Ascending aorta (tissue), 2 donors: ENCODE results near the gene OR2T3. TPM values are rescaled to one million over a fixed set of nuclear protein-coding genes. Genes with fewer than 3 reads are reported as not detected.
"Not testable (repeated sequence)": the region's sequence is repeated elsewhere in the genome, so short reads cannot be mapped to it uniquely, and the experiment has no call there.

Source experiments
- DNase-seq, 2 donors: peaks; one replicate each; pipeline ENCODE4 v3.0.0-alpha.2; 2019; ENCODE audit warnings: low spot score in 2 of 2
- H3K27ac ChIP-seq, 2 donors: fragments of 200-600 bp; sonication (generic); one replicate each; pipeline ENCODE4 v1.5.1; 2016 to 2017; ENCODE audit warnings: mild to moderate bottlenecking in 1 of 2
- H3K27me3 ChIP-seq: fragments of 200-600 bp; sonication (generic); one replicate; pipeline ENCODE4 v1.5.1; 2017
- H3K36me3 ChIP-seq, 2 donors: fragments of 200-600 bp; sonication (generic); one replicate each; pipeline ENCODE4 v1.5.1; 2016
- H3K4me1 ChIP-seq, 2 donors: fragments of 200-600 bp; sonication (generic); one replicate each; pipeline ENCODE4 v1.5.1; 2016 to 2017; ENCODE audit warnings: mild to moderate bottlenecking in 1 of 2
- H3K4me3 ChIP-seq, 2 donors: fragments of 200-600 bp; sonication (generic); one replicate each; pipeline ENCODE4 v1.5.1; 2016 to 2017; ENCODE audit warnings: mild to moderate bottlenecking in 1 of 2
- H3K9me3 ChIP-seq, 2 donors: fragments of 200-600 bp; sonication (generic); one replicate each; pipeline ENCODE4 v1.5.1; 2016
- intact Hi-C: fragments of 100-400 bp; cut with DNase I; formaldehyde crosslinking; loops from one replicate; pipeline ENCODE4 v1.15.1; 2023
- total RNA-seq: library from RNA; depleted of rRNA; stranded (reverse); fragments of >200 nt; gene quantifications from one replicate; pipeline ENCODE4 v1.1.0, GENCODE V29; 2016
- TF ChIP-seq, protein P1 (sequence below), 3 experiments: fragments of 200-600 bp in 2 of 3; fragments of 450-650 bp in 1 of 3; sonication (generic) in 2 of 3; IDR thresholded peaks; one replicate each; pipeline ENCODE4 v1.5.1; 2016 to 2019; ENCODE audit warnings: antibody characterized with exemption in 3 of 3, mild to moderate bottlenecking in 1 of 3, moderate library complexity in 1 of 3

OR2T3 gene
- total RNA-seq, 1 donor from 2014 or later = not detected

DNA sequence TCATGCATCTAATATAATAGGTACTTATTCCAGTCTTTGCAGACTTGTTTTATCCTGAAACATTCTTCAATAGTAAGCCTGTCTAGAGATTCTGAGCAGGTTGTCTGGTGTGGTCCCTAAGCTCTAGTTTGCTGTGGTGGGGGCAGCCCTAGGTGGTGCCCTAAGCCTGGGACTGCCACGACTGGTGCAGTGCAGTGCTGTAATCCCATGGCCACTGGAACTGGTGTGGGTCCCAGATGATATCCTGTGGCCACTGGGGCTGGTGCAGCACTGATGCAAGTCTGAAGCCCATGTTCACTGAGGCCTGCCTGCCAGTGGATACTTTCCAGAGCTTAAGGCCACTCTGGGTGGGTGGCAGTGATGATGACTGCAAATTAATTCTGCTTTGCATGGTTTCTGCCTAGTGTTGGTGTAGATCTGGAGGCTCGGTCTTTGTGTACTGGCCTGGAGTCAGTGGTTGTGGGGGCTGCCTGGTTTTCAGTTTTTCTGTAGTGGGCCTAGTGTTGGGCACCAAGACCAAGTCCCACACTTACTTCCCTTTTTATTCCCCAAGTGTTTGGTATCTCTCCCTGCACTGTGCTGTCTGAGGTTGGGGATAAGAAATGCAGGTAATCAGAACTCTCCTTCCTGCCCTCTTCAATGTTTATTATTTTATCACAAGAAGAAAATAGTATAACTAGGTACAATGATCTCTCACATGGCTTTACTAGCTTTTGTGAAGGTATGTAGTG is 27.3 kb downstream of the OR2T3 start:
- DNase-seq, H3K9me3 ChIP-seq, H3K4me1 ChIP-seq, H3K4me3 ChIP-seq, H3K27ac ChIP-seq, H3K36me3 ChIP-seq, intact Hi-C loops, H3K27me3 ChIP-seq: not testable (repeated sequence)

DNA sequence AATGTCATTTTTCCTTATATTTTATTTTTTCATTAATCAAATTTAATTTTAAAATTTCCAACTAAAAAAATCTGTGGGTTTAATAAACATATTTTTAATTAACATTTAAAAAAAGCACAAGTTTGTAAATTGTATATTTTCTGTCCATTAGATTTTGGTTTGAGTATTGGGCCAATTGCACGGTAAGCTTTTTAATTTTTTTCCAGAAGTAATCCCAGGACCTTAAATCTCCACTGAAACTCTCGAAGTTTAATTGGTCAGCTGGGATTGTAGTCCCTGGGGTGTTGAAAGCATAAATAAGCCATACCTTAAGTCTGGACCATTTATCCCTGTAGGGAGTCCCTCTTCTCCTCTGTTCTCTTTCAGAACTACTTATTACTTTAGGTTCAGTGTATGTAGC is 34.6 kb downstream of the OR2T3 start, which contains the start of gene OR2G6:
OR2G6 (plus strand) TSS at position 301 of the 400 bp plus-strand sequence. CDS start 13,574 bp downstream, outside the sequence.
- H3K4me3 ChIP-seq, intact Hi-C loops, H3K4me1 ChIP-seq, H3K36me3 ChIP-seq, DNase-seq, H3K27me3 ChIP-seq, H3K27ac ChIP-seq, H3K9me3 ChIP-seq: not testable (repeated sequence)

DNA sequence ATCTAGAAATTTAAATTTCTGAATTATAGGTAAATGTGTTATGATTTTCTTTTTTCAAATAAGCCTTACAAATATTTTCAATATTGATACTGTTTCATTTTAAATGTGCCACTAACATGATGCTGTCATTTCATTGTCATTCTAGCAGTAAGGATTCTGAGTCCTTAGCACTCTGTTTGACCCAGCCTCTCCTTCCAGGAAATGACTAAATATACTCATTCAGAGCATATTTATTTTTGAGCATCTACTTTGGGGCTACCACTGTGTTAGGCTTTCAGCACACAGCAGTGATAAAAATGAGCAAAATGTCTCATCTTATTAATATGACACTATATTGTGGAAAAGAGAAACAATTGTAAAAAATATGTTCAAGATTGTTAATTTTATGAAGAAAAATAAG is 37.1 kb downstream of the OR2T3 start:
- H3K4me3 ChIP-seq, H3K27ac ChIP-seq, H3K4me1 ChIP-seq, H3K9me3 ChIP-seq, H3K36me3 ChIP-seq, DNase-seq, intact Hi-C loops, H3K27me3 ChIP-seq: not testable (repeated sequence)

DNA sequence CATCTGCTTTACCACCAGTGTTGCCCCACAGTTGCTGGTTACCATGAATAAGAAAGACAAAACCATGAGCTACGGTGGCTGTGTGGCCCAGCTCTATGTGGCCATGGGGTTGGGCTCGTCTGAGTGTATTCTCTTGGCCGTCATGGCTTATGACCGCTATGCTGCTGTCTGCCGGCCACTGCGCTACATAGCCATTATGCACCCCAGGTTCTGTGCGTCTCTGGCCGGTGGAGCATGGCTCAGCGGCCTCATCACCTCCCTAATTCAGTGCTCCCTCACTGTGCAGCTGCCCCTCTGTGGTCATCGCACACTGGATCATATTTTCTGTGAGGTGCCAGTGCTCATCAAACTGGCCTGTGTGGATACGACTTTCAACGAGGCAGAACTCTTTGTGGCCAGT is 48.7 kb downstream of the OR2T3 start:
- H3K9me3 ChIP-seq = no peaks in the 10 kb centered on the region
- H3K4me1 ChIP-seq = no peaks in the 10 kb centered on the region
- TF ChIP-seq, protein P1, sequence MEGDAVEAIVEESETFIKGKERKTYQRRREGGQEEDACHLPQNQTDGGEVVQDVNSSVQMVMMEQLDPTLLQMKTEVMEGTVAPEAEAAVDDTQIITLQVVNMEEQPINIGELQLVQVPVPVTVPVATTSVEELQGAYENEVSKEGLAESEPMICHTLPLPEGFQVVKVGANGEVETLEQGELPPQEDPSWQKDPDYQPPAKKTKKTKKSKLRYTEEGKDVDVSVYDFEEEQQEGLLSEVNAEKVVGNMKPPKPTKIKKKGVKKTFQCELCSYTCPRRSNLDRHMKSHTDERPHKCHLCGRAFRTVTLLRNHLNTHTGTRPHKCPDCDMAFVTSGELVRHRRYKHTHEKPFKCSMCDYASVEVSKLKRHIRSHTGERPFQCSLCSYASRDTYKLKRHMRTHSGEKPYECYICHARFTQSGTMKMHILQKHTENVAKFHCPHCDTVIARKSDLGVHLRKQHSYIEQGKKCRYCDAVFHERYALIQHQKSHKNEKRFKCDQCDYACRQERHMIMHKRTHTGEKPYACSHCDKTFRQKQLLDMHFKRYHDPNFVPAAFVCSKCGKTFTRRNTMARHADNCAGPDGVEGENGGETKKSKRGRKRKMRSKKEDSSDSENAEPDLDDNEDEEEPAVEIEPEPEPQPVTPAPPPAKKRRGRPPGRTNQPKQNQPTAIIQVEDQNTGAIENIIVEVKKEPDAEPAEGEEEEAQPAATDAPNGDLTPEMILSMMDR (IDR thresholded peaks at IDR 0.05) = no peak
- no peaks in the 10 kb centered on the region for H3K27me3 ChIP-seq
- H3K36me3 ChIP-seq = no peaks in the 10 kb centered on the region
- H3K27ac ChIP-seq = no peak overlapping the region
- no peak for DNase-seq
- intact Hi-C loops = no loop called here
- no peak overlapping the region for H3K4me3 ChIP-seq

Other genes with a start within 250 kb of the OR2T3 start
- not detected for gene OR2M4, start 241.9 kb upstream of the OR2T3 start, total RNA-seq
- not detected for gene OR2T33, start 195.4 kb upstream of the OR2T3 start, total RNA-seq
- not detected for gene OR2T12, start 169.9 kb upstream of the OR2T3 start, total RNA-seq
- not detected for gene OR2M7, start 148.8 kb upstream of the OR2T3 start, total RNA-seq
- not detected for gene OR14C36, start 124.6 kb upstream of the OR2T3 start, total RNA-seq
- not detected for gene OR2T4, start 111.7 kb upstream of the OR2T3 start, total RNA-seq
- not detected for gene OR2T6, start 97.6 kb upstream of the OR2T3 start, total RNA-seq
- gene OR2T1, start 70.3 kb upstream of the OR2T3 start, total RNA-seq = not detected
- gene OR2T2, start 27.7 kb upstream of the OR2T3 start, total RNA-seq = not detected
- gene OR2T5, start 15.2 kb downstream of the OR2T3 start, total RNA-seq = not detected
- gene OR2G6, start 34.7 kb downstream of the OR2T3 start, total RNA-seq = not detected
- not detected for gene OR2T29, start 89.4 kb downstream of the OR2T3 start, total RNA-seq
- gene OR2T34, start 101.4 kb downstream of the OR2T3 start, total RNA-seq = not detected
- not detected for gene OR2T10, start 124.3 kb downstream of the OR2T3 start, total RNA-seq
- 2.8 TPM for gene OR2T11, start 161.7 kb downstream of the OR2T3 start, total RNA-seq
- gene OR2T35, start 171.9 kb downstream of the OR2T3 start, total RNA-seq = not detected
- gene OR2T27, start 182.2 kb downstream of the OR2T3 start, total RNA-seq = not detected
- not detected for gene OR14I1, start 229.4 kb downstream of the OR2T3 start, total RNA-seq